H9 (cell line): ENCODE data around the gene SVOP. TPM values are rescaled to one million over a fixed set of nuclear protein-coding genes. Genes with fewer than 3 reads are reported as not detected.

Experiments used
- DNase-seq: peaks from one replicate; pipeline ENCODE4 v3.0.0-alpha.2; 2017
- H2AFZ ChIP-seq: one replicate; pipeline ENCODE4 v1.6.1; 2013; ENCODE audit warnings: mild to moderate bottlenecking, low read length, control low read depth, moderate library complexity
- H2AK5ac ChIP-seq: 2 replicates; pipeline ENCODE4 v1.6.1; 2013; ENCODE audit warnings: low read length, control low read depth, mixed read lengths; ENCODE audit not compliant: insufficient read length
- H2BK120ac ChIP-seq: one replicate; pipeline ENCODE4 v1.6.1; 2013; ENCODE audit warnings: low read depth, mild to moderate bottlenecking, low read length, control low read depth, inconsistent platforms; ENCODE audit not compliant: poor library complexity, severe bottlenecking
- H2BK12ac ChIP-seq: 2 replicates; pipeline ENCODE4 v1.6.1; 2013; ENCODE audit warnings: low read length, control low read depth, mixed read lengths, low read depth; ENCODE audit not compliant: insufficient read length
- H2BK15ac ChIP-seq: 2 replicates; pipeline ENCODE4 v1.6.1; 2013; ENCODE audit warnings: low read depth, low read length, control low read depth
- H2BK20ac ChIP-seq: one replicate; pipeline ENCODE4 v1.6.1; 2013; ENCODE audit warnings: low read depth, mild to moderate bottlenecking, low read length, control low read depth, inconsistent platforms; ENCODE audit not compliant: poor library complexity, severe bottlenecking
- H2BK5ac ChIP-seq: 2 replicates; pipeline ENCODE4 v1.6.1; 2013; ENCODE audit warnings: low read length, control low read depth, mixed read lengths; ENCODE audit not compliant: insufficient read length
- H3K14ac ChIP-seq: 2 replicates; pipeline ENCODE4 v1.6.1; 2013; ENCODE audit warnings: low read length, control low read depth; ENCODE audit not compliant: insufficient read depth
- H3K18ac ChIP-seq: 2 replicates; pipeline ENCODE4 v1.6.1; 2013; ENCODE audit warnings: low read depth, mild to moderate bottlenecking, mixed read lengths, low read length, control low read depth; ENCODE audit not compliant: insufficient read length
- H3K23ac ChIP-seq: 2 replicates; pipeline ENCODE4 v1.6.1; 2013; ENCODE audit warnings: low read length, control low read depth, mixed read lengths, low read depth; ENCODE audit not compliant: insufficient read length
- H3K23me2 ChIP-seq: 2 replicates; pipeline ENCODE4 v1.6.1; 2013; ENCODE audit warnings: low read depth, mild to moderate bottlenecking, mixed read lengths, low read length, control low read depth; ENCODE audit not compliant: insufficient read length, poor library complexity, severe bottlenecking
- H3K27ac ChIP-seq: 2 replicates; pipeline ENCODE4 v1.5.1; 2013; ENCODE audit warnings: low read length, control low read depth, mixed read lengths, low read depth; ENCODE audit not compliant: insufficient read length
- H3K27me3 ChIP-seq: 2 replicates; pipeline ENCODE4 v1.6.1; 2013; ENCODE audit warnings: low read length, control low read depth, inconsistent platforms; ENCODE audit not compliant: insufficient read depth
- H3K4ac ChIP-seq: 2 replicates; pipeline ENCODE4 v1.6.1; 2013; ENCODE audit warnings: low read depth, mild to moderate bottlenecking, control low read depth, inconsistent platforms, low read length, moderate library complexity
- H3K4me1 ChIP-seq: 2 replicates; pipeline ENCODE4 v1.6.1; 2013; ENCODE audit warnings: low read length, control low read depth, inconsistent platforms; ENCODE audit not compliant: insufficient read depth
- H3K4me2 ChIP-seq: 2 replicates; pipeline ENCODE4 v1.6.1; 2013; ENCODE audit warnings: low read length, control low read depth, mixed read lengths; ENCODE audit not compliant: insufficient read length, insufficient read depth
- H3K56ac ChIP-seq: 2 replicates; pipeline ENCODE4 v1.6.1; 2013; ENCODE audit warnings: low read depth, mild to moderate bottlenecking, mixed read lengths, low read length, control low read depth; ENCODE audit not compliant: insufficient read length
- H3K79me1 ChIP-seq: 2 replicates; pipeline ENCODE4 v1.6.1; 2013; ENCODE audit warnings: low read depth, mild to moderate bottlenecking, moderate library complexity, low read length, control low read depth, inconsistent platforms; ENCODE audit not compliant: insufficient read depth, poor library complexity, severe bottlenecking
- H3K79me2 ChIP-seq: 2 replicates; pipeline ENCODE4 v1.6.1; 2013; ENCODE audit warnings: low read length, control low read depth, inconsistent platforms; ENCODE audit not compliant: insufficient read depth
- H3K9ac ChIP-seq: 2 replicates; pipeline ENCODE4 v1.6.1; 2013; ENCODE audit warnings: low read length, control low read depth, mixed read lengths; ENCODE audit not compliant: insufficient read length; ENCODE audit errors: extremely low read depth
- H3K9me3 ChIP-seq: one replicate; pipeline ENCODE4 v1.6.1; 2013; ENCODE audit warnings: low read depth, low read length, inconsistent platforms; ENCODE audit not compliant: control insufficient read depth
- H3T11ph ChIP-seq: one replicate; pipeline ENCODE4 v1.6.1; 2013; ENCODE audit warnings: mild to moderate bottlenecking, low read length, control low read depth, inconsistent platforms
- H4K20me1 ChIP-seq: one replicate; pipeline ENCODE4 v1.6.1; 2013; ENCODE audit not compliant: control insufficient read depth, insufficient read length, insufficient read depth
- H4K5ac ChIP-seq: 2 replicates; pipeline ENCODE4 v1.6.1; 2013; ENCODE audit warnings: low read depth, mild to moderate bottlenecking, mixed read lengths, low read length, control low read depth; ENCODE audit not compliant: insufficient read length
- H4K8ac ChIP-seq: replicated peaks from 2 replicates; pipeline ENCODE4 v1.6.1; 2013; ENCODE audit warnings: low read length, control low read depth, mixed read lengths, low read depth; ENCODE audit not compliant: insufficient read length
- H4K91ac ChIP-seq: 2 replicates; pipeline ENCODE4 v1.6.1; 2013; ENCODE audit warnings: low read depth, mild to moderate bottlenecking, moderate library complexity, mixed read lengths, low read length, control low read depth; ENCODE audit not compliant: insufficient read length
- H3K27ac Mint-ChIP-seq, 3 experiments: 2 replicates in 2 of 3; 3 replicates in 1 of 3; pipeline ENCODE4 v1.8.0; 2020 to 2021; ENCODE audit warnings: mixed read lengths in 3 of 3, mild to moderate bottlenecking in 1 of 3, moderate library complexity in 1 of 3
- H3K27me3 Mint-ChIP-seq: 2 replicates; pipeline ENCODE4 v1.8.0; 2021; ENCODE audit warnings: low read depth, mild to moderate bottlenecking, moderate library complexity, mixed read lengths
- H3K36me3 Mint-ChIP-seq, 3 experiments: 2 replicates in 2 of 3; 3 replicates in 1 of 3; pipeline ENCODE4 v1.8.0; 2020 to 2021; ENCODE audit warnings: low read depth in 3 of 3, mixed read lengths in 3 of 3; ENCODE audit not compliant: insufficient read depth in 1 of 3
- H3K4me1 Mint-ChIP-seq, 2 experiments: 2 replicates each; pipeline ENCODE4 v1.8.0; 2020; ENCODE audit warnings: mixed read lengths in 2 of 2
- H3K4me3 Mint-ChIP-seq, 2 experiments: 2 replicates in 1 of 2; 3 replicates in 1 of 2; pipeline ENCODE4 v1.8.0; 2020 to 2021; ENCODE audit warnings: mild to moderate bottlenecking in 2 of 2, mixed read lengths in 2 of 2, moderate library complexity in 1 of 2
- H3K9me3 Mint-ChIP-seq, 2 experiments: 2 replicates in 1 of 2; 3 replicates in 1 of 2; pipeline ENCODE4 v1.8.0; 2020; ENCODE audit warnings: mild to moderate bottlenecking in 2 of 2, mixed read lengths in 2 of 2, moderate library complexity in 1 of 2
- CTCF ChIP-seq: fragments of 200-600 bp; sonication (generic); conservative IDR thresholded peaks from 3 replicates; pipeline ENCODE4 v1.8.0; 2021; ENCODE audit warnings: antibody characterized with exemption, mild to moderate bottlenecking
- WGBS: extraction: QIAGEN DNeasy Blood & Tissue Kit; methylation state at CpG from one replicate; pipeline ENCODE4 v1.1.7; 2013; ENCODE audit warnings: missing lambda C conversion rate, low lambda C conversion rate, mixed read lengths; ENCODE audit not compliant: insufficient read length; ENCODE audit errors: extremely low coverage; 5-methylcytosine and 5-hydroxymethylcytosine counted together
- total RNA-seq: library from RNA; stranded (reverse); gene quantifications from 2 replicates; pipeline ENCODE4 v1.2.1, GENCODE V29; 2021

SVOP gene
- total RNA-seq, 1 experiment from 2014 or later = 0.15 TPM

- H3K79me1 ChIP-seq = no peaks in the 10 kb centered on the region
- Mint-ChIP-seq H3K9me3 (no peaks in the 10 kb centered on the region), H3K4me3 (no peak overlapping the region), H3K36me3 (no peaks in the 10 kb centered on the region), H3K27me3 (peaks cover 14% of the 10 kb centered on the region), H3K27ac (no peak overlapping the region), H3K4me1 (no peaks in the 10 kb centered on the region)
- no peak overlapping the region for H3K4ac ChIP-seq
- H3K4me2 ChIP-seq = no peak overlapping the region
- WGBS = no CpG with 5 or more reads among the region's 2 CpGs
- no peaks in the 10 kb centered on the region for H3K4me1 ChIP-seq
- H4K91ac ChIP-seq = no peak overlapping the region
- no peak overlapping the region for H3T11ph ChIP-seq
- no peak overlapping the region for H2BK20ac ChIP-seq
- no peak for DNase-seq
- no peaks in the 10 kb centered on the region for H3K23me2 ChIP-seq
- no peak overlapping the region for H3K23ac ChIP-seq
- H3K18ac ChIP-seq = no peak overlapping the region
- H2AFZ ChIP-seq = no peak overlapping the region
- no peak overlapping the region for H2AK5ac ChIP-seq
- no peak overlapping the region for H3K27ac ChIP-seq
- H3K27me3 ChIP-seq = no peaks in the 10 kb centered on the region
- no peak overlapping the region for H3K9ac ChIP-seq
- H2BK120ac ChIP-seq = no peak overlapping the region
- no peak for TF ChIP-seq CTCF
- no peak overlapping the region for H2BK5ac ChIP-seq
- H3K9me3 ChIP-seq = no peaks in the 10 kb centered on the region
- H3K56ac ChIP-seq = no peak overlapping the region
- H3K14ac ChIP-seq = no peak overlapping the region
- H2BK15ac ChIP-seq = no peak overlapping the region
- no peaks in the 10 kb centered on the region for H3K79me2 ChIP-seq
- no peak overlapping the region for H2BK12ac ChIP-seq
- no peaks in the 10 kb centered on the region for H4K20me1 ChIP-seq
- no peak overlapping the region for H4K8ac ChIP-seq
- no peak overlapping the region for H4K5ac ChIP-seq
Measured at GRCh38 chr12:108985750-108986149, 35.1 kb downstream of the SVOP start.
